ENCODE data around the gene CYB5R3.

DNA sequence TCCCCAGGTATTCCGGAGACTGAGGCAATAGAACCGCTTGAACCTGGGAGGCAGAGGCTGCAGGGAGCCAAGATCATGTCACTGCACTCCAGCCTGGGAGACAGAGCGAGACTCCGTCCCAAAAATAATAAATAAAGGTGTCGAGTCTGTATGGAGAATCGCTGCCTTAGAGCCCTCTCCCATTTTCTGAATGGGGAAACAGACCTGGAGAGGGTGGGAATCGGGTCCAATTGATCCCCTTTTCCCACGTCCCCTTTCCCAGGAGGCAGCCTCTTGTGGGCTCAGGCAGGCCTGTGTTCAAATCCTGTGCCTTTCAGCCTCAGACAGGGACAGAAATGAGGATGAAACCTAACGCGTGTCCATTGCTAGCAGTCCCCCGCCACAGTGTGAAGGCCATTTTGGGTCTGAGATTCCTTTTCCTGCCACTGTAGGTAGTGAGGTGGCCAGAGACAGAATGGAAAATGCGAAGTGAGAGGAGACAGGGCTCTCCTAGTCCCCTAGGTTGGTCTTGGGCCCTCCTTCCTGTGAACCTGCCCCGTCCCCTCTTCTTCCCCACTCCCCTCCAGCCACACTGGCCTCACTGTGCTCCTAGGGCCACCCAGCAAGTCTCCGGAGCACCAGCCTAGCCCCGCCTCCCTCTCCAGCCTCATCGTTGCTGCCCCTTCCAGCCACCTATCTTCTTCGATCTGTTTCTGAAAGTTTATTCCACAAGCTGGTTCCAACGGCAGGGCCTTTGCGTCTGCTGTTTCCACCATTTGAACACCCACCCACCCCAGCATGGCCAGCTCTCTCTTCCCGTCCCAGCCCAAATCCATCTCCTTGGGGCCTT, 31.8 kb downstream of the CYB5R3 start:
- no peak for TF ChIP-seq CTCF (IDR thresholded peaks at IDR 0.05)
- TF ChIP-seq POLR2A (IDR thresholded peaks at IDR 0.05) = no peak

Data from thyroid gland (tissue), 4 donors.